ENCODE data around the gene KAZN.

DNA sequence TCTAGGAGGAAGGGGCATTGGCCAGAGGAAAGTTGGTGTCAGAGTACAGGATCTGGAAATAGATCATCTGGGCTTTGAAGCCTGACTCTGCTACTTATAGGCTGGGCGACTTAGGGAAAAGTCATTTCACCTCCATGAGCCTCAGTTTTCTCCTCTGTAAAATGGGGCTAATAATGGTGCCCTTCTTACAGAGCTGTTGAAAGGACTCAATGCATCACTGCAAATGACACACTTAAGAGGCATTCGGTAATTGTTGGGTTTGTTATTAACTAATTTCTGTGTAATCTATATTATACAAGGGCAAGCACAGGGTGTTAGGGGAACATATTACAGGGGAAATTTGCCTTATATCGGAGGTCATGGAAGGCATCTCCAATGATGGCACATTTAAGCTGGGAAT is 96.1 kb downstream of the KAZN start:
- TF ChIP-seq, protein P1, sequence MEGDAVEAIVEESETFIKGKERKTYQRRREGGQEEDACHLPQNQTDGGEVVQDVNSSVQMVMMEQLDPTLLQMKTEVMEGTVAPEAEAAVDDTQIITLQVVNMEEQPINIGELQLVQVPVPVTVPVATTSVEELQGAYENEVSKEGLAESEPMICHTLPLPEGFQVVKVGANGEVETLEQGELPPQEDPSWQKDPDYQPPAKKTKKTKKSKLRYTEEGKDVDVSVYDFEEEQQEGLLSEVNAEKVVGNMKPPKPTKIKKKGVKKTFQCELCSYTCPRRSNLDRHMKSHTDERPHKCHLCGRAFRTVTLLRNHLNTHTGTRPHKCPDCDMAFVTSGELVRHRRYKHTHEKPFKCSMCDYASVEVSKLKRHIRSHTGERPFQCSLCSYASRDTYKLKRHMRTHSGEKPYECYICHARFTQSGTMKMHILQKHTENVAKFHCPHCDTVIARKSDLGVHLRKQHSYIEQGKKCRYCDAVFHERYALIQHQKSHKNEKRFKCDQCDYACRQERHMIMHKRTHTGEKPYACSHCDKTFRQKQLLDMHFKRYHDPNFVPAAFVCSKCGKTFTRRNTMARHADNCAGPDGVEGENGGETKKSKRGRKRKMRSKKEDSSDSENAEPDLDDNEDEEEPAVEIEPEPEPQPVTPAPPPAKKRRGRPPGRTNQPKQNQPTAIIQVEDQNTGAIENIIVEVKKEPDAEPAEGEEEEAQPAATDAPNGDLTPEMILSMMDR (IDR thresholded peaks at IDR 0.05; ENCODE audit: insufficient read depth, low read depth, low read length): no peak
- TF ChIP-seq EZH2 (IDR thresholded peaks at IDR 0.05; ENCODE audit: insufficient read depth, low read length): no peak
